Upper lobe of left lung (tissue), 4 donors: ENCODE results near the gene NFKB1.

Source experiments
- EP300 ChIP-seq, 4 donors: sonication (generic); formaldehyde crosslinking; IDR thresholded peaks; one replicate each; pipeline ENCODE4 v1.5.1; 2017; ENCODE audit warnings: antibody characterized with exemption in 4 of 4, control low read depth in 2 of 4
- TF ChIP-seq, protein P1 (sequence below), 6 experiments: fragments of 450-650 bp in 4 of 6; fragments of 200-600 bp in 2 of 6; sonication (generic) in 2 of 6; IDR thresholded peaks; one replicate each; pipeline ENCODE4 v1.5.1; 2016 to 2019; ENCODE audit warnings: antibody characterized with exemption in 6 of 6

DNA sequence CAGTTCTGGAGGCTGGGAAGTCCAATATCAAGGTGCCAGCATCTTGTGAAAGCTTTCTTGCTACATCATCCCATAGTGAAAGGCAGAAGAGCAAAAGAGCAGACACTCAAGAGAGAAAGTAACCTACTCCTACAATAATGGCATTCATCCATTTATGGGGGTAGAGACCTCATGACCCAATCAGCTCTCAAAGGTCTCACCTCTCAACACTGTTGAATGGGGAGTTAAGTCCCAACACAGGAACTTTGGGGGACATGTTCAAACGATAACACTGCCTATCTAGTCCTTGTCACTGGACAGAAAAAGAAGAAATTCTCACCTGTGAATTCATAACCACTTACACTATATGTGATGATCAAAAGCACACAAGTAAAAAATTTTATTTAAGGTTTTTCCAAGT lies 6.6 kb upstream of the NFKB1 start:
- TF ChIP-seq EP300 (IDR thresholded peaks at IDR 0.05) = no peak
- TF ChIP-seq, protein P1, sequence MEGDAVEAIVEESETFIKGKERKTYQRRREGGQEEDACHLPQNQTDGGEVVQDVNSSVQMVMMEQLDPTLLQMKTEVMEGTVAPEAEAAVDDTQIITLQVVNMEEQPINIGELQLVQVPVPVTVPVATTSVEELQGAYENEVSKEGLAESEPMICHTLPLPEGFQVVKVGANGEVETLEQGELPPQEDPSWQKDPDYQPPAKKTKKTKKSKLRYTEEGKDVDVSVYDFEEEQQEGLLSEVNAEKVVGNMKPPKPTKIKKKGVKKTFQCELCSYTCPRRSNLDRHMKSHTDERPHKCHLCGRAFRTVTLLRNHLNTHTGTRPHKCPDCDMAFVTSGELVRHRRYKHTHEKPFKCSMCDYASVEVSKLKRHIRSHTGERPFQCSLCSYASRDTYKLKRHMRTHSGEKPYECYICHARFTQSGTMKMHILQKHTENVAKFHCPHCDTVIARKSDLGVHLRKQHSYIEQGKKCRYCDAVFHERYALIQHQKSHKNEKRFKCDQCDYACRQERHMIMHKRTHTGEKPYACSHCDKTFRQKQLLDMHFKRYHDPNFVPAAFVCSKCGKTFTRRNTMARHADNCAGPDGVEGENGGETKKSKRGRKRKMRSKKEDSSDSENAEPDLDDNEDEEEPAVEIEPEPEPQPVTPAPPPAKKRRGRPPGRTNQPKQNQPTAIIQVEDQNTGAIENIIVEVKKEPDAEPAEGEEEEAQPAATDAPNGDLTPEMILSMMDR (IDR thresholded peaks at IDR 0.05) = no peak
